CD4-positive, alpha-beta T cell treated with Interferon gamma for 1 hour (primary cell): ENCODE results near the gene CYP26C1.
"Not testable (repeated sequence)": the region's sequence is repeated elsewhere in the genome, so short reads cannot be mapped to it uniquely, and the experiment has no call there.

Experiments used
- DNase-seq: peaks from one replicate; pipeline ENCODE4 v3.0.0-alpha.2; 2020

Gene CYP26C1

GRCh38 chr10:93079663-93080349 lies 19.2 kb downstream of the CYP26C1 start:
- no peak for DNase-seq

GRCh38 chr10:93080350-93081046 lies 19.9 kb downstream of the CYP26C1 start:
- peak; percentile 25 for DNase-seq

- no peak for DNase-seq
Measured at GRCh38 chr10:93081318-93081717, 20.7 kb downstream of the CYP26C1 start.

- DNase-seq = no peak
Measured at GRCh38 chr10:93081834-93082233, 21.2 kb downstream of the CYP26C1 start.

- DNase-seq = no peak
Measured at GRCh38 chr10:93083743-93084539, 23.3 kb downstream of the CYP26C1 start.

GRCh38 chr10:93085272-93085859 lies 24.8 kb downstream of the CYP26C1 start:
- no peak for DNase-seq

GRCh38 chr10:93086289-93086688 lies 25.7 kb downstream of the CYP26C1 start:
- DNase-seq = no peak

- DNase-seq = no peak
Measured at GRCh38 chr10:93087846-93088245, 27.2 kb downstream of the CYP26C1 start.

GRCh38 chr10:93088466-93088865 lies 27.9 kb downstream of the CYP26C1 start:
- no peak for DNase-seq

- no peak for DNase-seq
Measured at GRCh38 chr10:93090619-93091018, 30.0 kb downstream of the CYP26C1 start.

GRCh38 chr10:93091960-93092359 lies 31.4 kb downstream of the CYP26C1 start:
- DNase-seq = no peak

GRCh38 chr10:93095225-93095624 lies 34.6 kb downstream of the CYP26C1 start:
- no peak for DNase-seq

GRCh38 chr10:93096901-93097300 lies 36.3 kb downstream of the CYP26C1 start:
- no peak for DNase-seq

GRCh38 chr10:93097386-93097785 lies 36.8 kb downstream of the CYP26C1 start:
- no peak for DNase-seq

- DNase-seq = no peak
Measured at GRCh38 chr10:93098816-93099215, 38.2 kb downstream of the CYP26C1 start.

- no peak for DNase-seq
Measured at GRCh38 chr10:93099670-93100069, 39.1 kb downstream of the CYP26C1 start.

- DNase-seq = not testable (repeated sequence)
Measured at GRCh38 chr10:93101148-93101547, 40.5 kb downstream of the CYP26C1 start.

- DNase-seq = no peak
Measured at GRCh38 chr10:93103953-93104352, 43.4 kb downstream of the CYP26C1 start.

GRCh38 chr10:93106631-93107072 lies 46.1 kb downstream of the CYP26C1 start:
- no peak for DNase-seq

- no peak for DNase-seq
Measured at GRCh38 chr10:93110472-93111146, 50.0 kb downstream of the CYP26C1 start.

- DNase-seq = no peak
Measured at GRCh38 chr10:93113042-93113441, 52.4 kb downstream of the CYP26C1 start.

- DNase-seq = peak; percentile 60
Measured at GRCh38 chr10:93115661-93116383, 55.2 kb downstream of the CYP26C1 start.
